WTC11 (cell line): Measurements from ENCODE around the gene PRSS53.

Experiments
- ELF4 ChIP-seq: sonication (generic); formaldehyde crosslinking; IDR thresholded peaks from 2 replicates; pipeline ENCODE4 v1.8.1; 2022; ENCODE audit warnings: low read depth, mild to moderate bottlenecking, moderate library complexity, missing genetic modification reagents
- FOXK1 ChIP-seq: sonication (generic); formaldehyde crosslinking; IDR thresholded peaks from 2 replicates; pipeline ENCODE4 v1.8.0; 2022; ENCODE audit warnings: mild to moderate bottlenecking, moderate library complexity, missing genetic modification reagents
- JUN ChIP-seq: sonication (generic); formaldehyde crosslinking; IDR thresholded peaks from 2 replicates; pipeline ENCODE4 v1.8.0; 2023; ENCODE audit warnings: mild to moderate bottlenecking, missing genetic modification reagents
- NFYB ChIP-seq: sonication (generic); formaldehyde crosslinking; conservative IDR thresholded peaks from 2 replicates; pipeline ENCODE4 v1.8.0; 2022; ENCODE audit warnings: low read depth, missing genetic modification reagents
- SMAD3 ChIP-seq: sonication (generic); formaldehyde crosslinking; IDR thresholded peaks from 2 replicates; pipeline ENCODE4 v1.8.0; 2022; ENCODE audit warnings: missing genetic modification reagents, mild to moderate bottlenecking, borderline replicate concordance
- ZBTB21 ChIP-seq: sonication (generic); formaldehyde crosslinking; IDR thresholded peaks from 2 replicates; pipeline ENCODE4 v1.8.1; 2023; ENCODE audit warnings: mild to moderate bottlenecking, missing genetic modification reagents, borderline replicate concordance
- TF ChIP-seq, protein P1 (sequence below): sonication (generic); formaldehyde crosslinking; IDR thresholded peaks from 2 replicates; pipeline ENCODE4 v1.8.1; 2022; ENCODE audit warnings: low read depth, missing genetic modification reagents, borderline replicate concordance
- TF ChIP-seq, protein P2 (sequence below): fragments of 200-600 bp; IDR thresholded peaks from 2 replicates; pipeline ENCODE4 v1.8.0; 2022; ENCODE audit warnings: antibody characterized with exemption
- TF ChIP-seq, protein P3 (sequence below): sonication (generic); formaldehyde crosslinking; IDR thresholded peaks from 2 replicates; pipeline ENCODE4 v1.8.0; 2022; ENCODE audit warnings: mild to moderate bottlenecking, missing genetic modification reagents
- TF ChIP-seq, protein P4 (sequence below): sonication (generic); formaldehyde crosslinking; IDR thresholded peaks from 2 replicates; pipeline ENCODE4 v1.8.0; 2022; ENCODE audit warnings: mild to moderate bottlenecking, missing genetic modification reagents
- TF ChIP-seq, protein P5 (sequence below): sonication (generic); formaldehyde crosslinking; IDR thresholded peaks from 2 replicates; pipeline ENCODE4 v1.8.1; 2023; ENCODE audit warnings: mild to moderate bottlenecking, missing genetic modification reagents, moderate library complexity
- TF ChIP-seq, protein P6 (sequence below): sonication (generic); formaldehyde crosslinking; IDR thresholded peaks from 2 replicates; pipeline ENCODE4 v1.8.0; 2022; ENCODE audit warnings: mild to moderate bottlenecking, missing genetic modification reagents

DNA sequence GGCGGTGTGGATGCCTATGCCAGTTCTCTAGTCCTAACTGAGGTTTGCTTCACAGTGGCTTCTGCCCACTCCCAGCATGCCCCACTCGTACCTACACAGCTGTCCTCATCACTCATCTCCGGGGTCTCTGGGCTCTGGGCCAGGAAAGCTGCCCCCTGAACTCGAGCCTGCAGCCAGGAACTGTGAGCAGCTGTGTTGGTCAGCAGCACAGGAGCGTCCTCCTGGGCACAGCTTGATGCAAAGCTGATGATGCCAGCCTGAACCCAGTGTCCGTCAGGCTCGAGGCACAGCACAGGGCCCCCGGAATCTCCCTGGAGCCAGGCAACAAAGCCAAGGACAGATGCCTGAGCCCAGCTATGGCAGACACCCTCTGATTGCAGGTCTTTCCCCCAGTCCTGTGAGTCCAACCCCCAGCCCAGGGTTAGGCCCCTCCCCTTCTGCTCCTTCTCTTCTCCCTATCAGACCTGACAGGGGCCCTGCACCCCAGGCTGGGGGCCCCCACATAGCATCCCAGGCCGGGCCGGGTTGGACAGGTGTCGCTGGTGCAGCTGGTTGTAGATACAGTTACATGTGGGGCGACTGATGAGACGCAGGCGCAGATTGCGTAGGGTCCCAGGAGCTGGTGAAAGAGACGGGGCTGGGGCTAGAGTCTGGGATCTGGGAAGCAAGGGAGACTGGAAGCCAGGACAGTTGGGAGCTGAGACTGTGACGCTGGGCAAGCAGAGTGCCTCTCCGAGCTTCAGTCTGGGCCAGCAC lies 2.7 kb downstream of the PRSS53 start:
- TF ChIP-seq, protein P1, sequence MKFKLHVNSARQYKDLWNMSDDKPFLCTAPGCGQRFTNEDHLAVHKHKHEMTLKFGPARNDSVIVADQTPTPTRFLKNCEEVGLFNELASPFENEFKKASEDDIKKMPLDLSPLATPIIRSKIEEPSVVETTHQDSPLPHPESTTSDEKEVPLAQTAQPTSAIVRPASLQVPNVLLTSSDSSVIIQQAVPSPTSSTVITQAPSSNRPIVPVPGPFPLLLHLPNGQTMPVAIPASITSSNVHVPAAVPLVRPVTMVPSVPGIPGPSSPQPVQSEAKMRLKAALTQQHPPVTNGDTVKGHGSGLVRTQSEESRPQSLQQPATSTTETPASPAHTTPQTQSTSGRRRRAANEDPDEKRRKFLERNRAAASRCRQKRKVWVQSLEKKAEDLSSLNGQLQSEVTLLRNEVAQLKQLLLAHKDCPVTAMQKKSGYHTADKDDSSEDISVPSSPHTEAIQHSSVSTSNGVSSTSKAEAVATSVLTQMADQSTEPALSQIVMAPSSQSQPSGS (CRISPR knock-in tag): no peak
- TF ChIP-seq, protein P2, sequence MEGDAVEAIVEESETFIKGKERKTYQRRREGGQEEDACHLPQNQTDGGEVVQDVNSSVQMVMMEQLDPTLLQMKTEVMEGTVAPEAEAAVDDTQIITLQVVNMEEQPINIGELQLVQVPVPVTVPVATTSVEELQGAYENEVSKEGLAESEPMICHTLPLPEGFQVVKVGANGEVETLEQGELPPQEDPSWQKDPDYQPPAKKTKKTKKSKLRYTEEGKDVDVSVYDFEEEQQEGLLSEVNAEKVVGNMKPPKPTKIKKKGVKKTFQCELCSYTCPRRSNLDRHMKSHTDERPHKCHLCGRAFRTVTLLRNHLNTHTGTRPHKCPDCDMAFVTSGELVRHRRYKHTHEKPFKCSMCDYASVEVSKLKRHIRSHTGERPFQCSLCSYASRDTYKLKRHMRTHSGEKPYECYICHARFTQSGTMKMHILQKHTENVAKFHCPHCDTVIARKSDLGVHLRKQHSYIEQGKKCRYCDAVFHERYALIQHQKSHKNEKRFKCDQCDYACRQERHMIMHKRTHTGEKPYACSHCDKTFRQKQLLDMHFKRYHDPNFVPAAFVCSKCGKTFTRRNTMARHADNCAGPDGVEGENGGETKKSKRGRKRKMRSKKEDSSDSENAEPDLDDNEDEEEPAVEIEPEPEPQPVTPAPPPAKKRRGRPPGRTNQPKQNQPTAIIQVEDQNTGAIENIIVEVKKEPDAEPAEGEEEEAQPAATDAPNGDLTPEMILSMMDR: no peak
- TF ChIP-seq, protein P3, sequence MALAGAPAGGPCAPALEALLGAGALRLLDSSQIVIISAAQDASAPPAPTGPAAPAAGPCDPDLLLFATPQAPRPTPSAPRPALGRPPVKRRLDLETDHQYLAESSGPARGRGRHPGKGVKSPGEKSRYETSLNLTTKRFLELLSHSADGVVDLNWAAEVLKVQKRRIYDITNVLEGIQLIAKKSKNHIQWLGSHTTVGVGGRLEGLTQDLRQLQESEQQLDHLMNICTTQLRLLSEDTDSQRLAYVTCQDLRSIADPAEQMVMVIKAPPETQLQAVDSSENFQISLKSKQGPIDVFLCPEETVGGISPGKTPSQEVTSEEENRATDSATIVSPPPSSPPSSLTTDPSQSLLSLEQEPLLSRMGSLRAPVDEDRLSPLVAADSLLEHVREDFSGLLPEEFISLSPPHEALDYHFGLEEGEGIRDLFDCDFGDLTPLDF (CRISPR knock-in tag): no peak
- TF ChIP-seq NFYB (CRISPR knock-in tag) (no peak), JUN (no peak), ZBTB21 (no peak), FOXK1 (CRISPR knock-in tag) (no peak), SMAD3 (CRISPR knock-in tag) (no peak), ELF4 (no peak)
- TF ChIP-seq, protein P4, sequence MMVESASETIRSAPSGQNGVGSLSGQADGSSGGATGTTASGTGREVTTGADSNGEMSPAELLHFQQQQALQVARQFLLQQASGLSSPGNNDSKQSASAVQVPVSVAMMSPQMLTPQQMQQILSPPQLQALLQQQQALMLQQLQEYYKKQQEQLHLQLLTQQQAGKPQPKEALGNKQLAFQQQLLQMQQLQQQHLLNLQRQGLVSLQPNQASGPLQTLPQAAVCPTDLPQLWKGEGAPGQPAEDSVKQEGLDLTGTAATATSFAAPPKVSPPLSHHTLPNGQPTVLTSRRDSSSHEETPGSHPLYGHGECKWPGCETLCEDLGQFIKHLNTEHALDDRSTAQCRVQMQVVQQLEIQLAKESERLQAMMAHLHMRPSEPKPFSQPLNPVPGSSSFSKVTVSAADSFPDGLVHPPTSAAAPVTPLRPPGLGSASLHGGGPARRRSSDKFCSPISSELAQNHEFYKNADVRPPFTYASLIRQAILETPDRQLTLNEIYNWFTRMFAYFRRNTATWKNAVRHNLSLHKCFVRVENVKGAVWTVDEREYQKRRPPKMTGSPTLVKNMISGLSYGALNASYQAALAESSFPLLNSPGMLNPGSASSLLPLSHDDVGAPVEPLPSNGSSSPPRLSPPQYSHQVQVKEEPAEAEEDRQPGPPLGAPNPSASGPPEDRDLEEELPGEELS (CRISPR knock-in tag): no peak
- TF ChIP-seq, protein P5, sequence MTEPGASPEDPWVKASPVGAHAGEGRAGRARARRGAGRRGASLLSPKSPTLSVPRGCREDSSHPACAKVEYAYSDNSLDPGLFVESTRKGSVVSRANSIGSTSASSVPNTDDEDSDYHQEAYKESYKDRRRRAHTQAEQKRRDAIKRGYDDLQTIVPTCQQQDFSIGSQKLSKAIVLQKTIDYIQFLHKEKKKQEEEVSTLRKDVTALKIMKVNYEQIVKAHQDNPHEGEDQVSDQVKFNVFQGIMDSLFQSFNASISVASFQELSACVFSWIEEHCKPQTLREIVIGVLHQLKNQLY (CRISPR knock-in tag): no peak
- TF ChIP-seq, protein P6, sequence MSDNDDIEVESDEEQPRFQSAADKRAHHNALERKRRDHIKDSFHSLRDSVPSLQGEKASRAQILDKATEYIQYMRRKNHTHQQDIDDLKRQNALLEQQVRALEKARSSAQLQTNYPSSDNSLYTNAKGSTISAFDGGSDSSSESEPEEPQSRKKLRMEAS (CRISPR knock-in tag): no peak
